Endothelial cell (in vitro differentiated cells): ENCODE results near the gene EYA2. TPM values are rescaled to one million over a fixed set of nuclear protein-coding genes. Genes with fewer than 3 reads are reported as not detected.

ENCODE experiments used
- DNase-seq: peaks from one replicate; pipeline ENCODE4 v3.0.0; 2021; ENCODE audit warnings: low spot score
- H3K27ac Mint-ChIP-seq: one replicate; pipeline ENCODE4 v1.8.0; 2021; ENCODE audit warnings: mixed read lengths, inconsistent platforms; ENCODE audit not compliant: unreplicated experiment
- H3K27me3 Mint-ChIP-seq: one replicate; pipeline ENCODE4 v1.8.0; 2021; ENCODE audit warnings: mild to moderate bottlenecking, moderate library complexity, mixed read lengths, inconsistent platforms; ENCODE audit not compliant: unreplicated experiment
- H3K36me3 Mint-ChIP-seq: one replicate; pipeline ENCODE4 v1.8.0; 2021; ENCODE audit warnings: mild to moderate bottlenecking, low read depth, mixed read lengths, inconsistent platforms; ENCODE audit not compliant: unreplicated experiment
- H3K4me1 Mint-ChIP-seq: one replicate; pipeline ENCODE4 v1.8.0; 2021; ENCODE audit warnings: mild to moderate bottlenecking, mixed read lengths, inconsistent platforms; ENCODE audit not compliant: unreplicated experiment
- H3K4me3 Mint-ChIP-seq: one replicate; pipeline ENCODE4 v1.8.0; 2021; ENCODE audit warnings: mild to moderate bottlenecking, mixed read lengths, inconsistent platforms; ENCODE audit not compliant: unreplicated experiment
- H3K9me3 Mint-ChIP-seq: one replicate; pipeline ENCODE4 v1.8.0; 2021; ENCODE audit warnings: mixed read lengths, inconsistent platforms; ENCODE audit not compliant: unreplicated experiment
- CTCF ChIP-seq: fragments of 200-600 bp; sonication (generic); IDR thresholded peaks from one replicate; pipeline ENCODE4 v1.5.0; 2021; ENCODE audit warnings: antibody characterized with exemption; ENCODE audit not compliant: unreplicated experiment
- total RNA-seq: library from RNA; stranded (reverse); fragmentation: NEBNext Ultra II Directional; extraction: Animal tissue kit (Norgen Biotek cat#: 25700); gene quantifications from one replicate; pipeline ENCODE4 v1.2.1, GENCODE V29; 2021; ENCODE audit not compliant: unreplicated experiment

The EYA2 gene
- total RNA-seq, 1 donor from 2014 or later: not detected

DNA sequence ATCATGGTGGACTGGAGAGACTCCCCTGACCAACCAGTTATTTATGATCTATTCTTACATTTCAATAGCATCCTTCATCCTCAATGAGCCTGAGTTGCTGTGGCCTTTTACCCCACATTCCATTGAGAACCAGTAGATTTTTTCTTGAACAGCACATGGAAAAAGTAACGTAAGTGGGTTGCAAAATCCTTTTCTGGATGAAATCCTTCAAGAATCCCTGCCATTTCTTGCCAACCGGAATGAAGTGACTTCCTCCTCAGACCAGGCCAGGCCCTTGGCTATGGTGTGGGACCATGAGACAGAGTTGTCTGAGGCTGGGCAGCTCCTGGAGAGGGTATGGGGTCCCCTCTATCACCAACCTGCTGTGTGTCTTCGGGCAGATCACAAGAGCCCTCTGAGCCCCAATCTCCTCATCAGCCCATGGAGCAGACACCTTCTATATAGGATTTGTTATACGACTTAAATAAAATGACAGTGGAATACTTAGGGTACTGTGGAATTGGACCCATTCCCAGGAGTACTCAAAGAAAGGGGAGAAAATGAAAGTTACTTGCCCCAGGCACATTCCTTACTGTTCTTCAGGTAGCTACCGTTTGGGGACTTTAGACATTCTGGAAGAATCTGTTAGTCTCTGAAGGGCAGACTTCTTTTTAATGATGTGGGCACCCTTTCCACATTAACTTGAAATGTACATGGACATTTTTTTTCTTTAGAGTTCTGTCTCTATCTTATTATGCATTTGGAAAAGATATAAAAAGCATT is 10.9 kb downstream of the EYA2 start:
- TF ChIP-seq CTCF: no peak
- Mint-ChIP-seq H3K4me1 (no peaks in the 10 kb centered on the region), H3K4me3 (no peak overlapping the region), H3K36me3 (no peaks in the 10 kb centered on the region), H3K27me3 (no peaks in the 10 kb centered on the region), H3K9me3 (no peaks in the 10 kb centered on the region), H3K27ac (no peak overlapping the region)
- DNase-seq: no peak

- Mint-ChIP-seq H3K27ac (no peak overlapping the region), H3K4me1 (no peaks in the 10 kb centered on the region), H3K27me3 (peaks cover 4% of the 10 kb centered on the region), H3K9me3 (no peaks in the 10 kb centered on the region), H3K4me3 (no peak overlapping the region), H3K36me3 (peaks cover 3% of the 10 kb centered on the region)
- DNase-seq: no peak
- TF ChIP-seq CTCF: no peak
These were observed 18.8 kb downstream of the EYA2 start for GRCh38 chr20:46913329-46914044.

DNA sequence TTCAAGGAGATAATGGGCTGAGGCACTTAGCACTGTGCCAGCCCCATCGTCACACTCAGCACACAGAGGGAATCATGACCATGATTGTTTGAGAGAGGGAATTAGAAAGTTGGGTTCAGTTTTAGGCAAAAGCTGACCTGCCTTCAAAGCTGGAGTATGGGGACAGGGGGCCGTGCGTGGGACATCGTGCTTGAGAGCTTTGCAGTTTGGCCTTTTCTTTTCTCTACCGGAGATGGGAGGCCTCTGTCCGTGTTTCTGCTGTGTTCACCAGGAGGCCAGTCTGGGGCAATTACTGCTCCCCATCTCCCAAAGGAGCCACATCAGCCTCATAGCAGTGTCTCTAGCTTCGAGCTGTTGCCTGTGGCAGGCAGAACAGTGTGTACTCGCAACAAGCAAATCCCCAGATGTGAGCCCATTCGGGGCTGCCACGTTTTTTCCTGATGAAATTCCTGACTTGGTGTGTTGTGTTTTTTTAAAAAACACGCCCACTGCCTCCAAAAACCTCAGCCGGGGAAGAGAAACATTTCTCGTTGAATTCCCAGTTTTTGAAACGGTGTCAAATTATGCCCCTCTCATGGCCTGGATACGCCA is 20.2 kb downstream of the EYA2 start:
- H3K4me3 Mint-ChIP-seq: no peak overlapping the region
- no peak overlapping the region for H3K27ac Mint-ChIP-seq
- H3K4me1 Mint-ChIP-seq: no peaks in the 10 kb centered on the region
- H3K36me3 Mint-ChIP-seq: peaks cover 3% of the 10 kb centered on the region
- no peak for DNase-seq
- H3K27me3 Mint-ChIP-seq: peaks cover 6% of the 10 kb centered on the region
- H3K9me3 Mint-ChIP-seq: no peaks in the 10 kb centered on the region
- no peak for TF ChIP-seq CTCF

- no peak overlapping the region for H3K27ac Mint-ChIP-seq
- H3K4me3 Mint-ChIP-seq: no peak overlapping the region
- peaks cover 6% of the 10 kb centered on the region for H3K27me3 Mint-ChIP-seq
- H3K4me1 Mint-ChIP-seq: no peaks in the 10 kb centered on the region
- no peak for DNase-seq
- peaks cover 3% of the 10 kb centered on the region for H3K36me3 Mint-ChIP-seq
- H3K9me3 Mint-ChIP-seq: no peaks in the 10 kb centered on the region
- TF ChIP-seq CTCF: no peak
These were observed 21.1 kb downstream of the EYA2 start for GRCh38 chr20:46915575-46916257.
